IPS DF 19.7 (cell line): ENCODE measurements around the gene BICC1.

Experiments used
- DNase-seq: peaks from one replicate; pipeline ENCODE4 v3.0.0-alpha.2; 2013; ENCODE audit warnings: low read depth, low spot score

Gene BICC1

GRCh38 chr10:58700591-58700990 lies 187.9 kb downstream of the BICC1 start:
- DNase-seq, result no peak

DNA sequence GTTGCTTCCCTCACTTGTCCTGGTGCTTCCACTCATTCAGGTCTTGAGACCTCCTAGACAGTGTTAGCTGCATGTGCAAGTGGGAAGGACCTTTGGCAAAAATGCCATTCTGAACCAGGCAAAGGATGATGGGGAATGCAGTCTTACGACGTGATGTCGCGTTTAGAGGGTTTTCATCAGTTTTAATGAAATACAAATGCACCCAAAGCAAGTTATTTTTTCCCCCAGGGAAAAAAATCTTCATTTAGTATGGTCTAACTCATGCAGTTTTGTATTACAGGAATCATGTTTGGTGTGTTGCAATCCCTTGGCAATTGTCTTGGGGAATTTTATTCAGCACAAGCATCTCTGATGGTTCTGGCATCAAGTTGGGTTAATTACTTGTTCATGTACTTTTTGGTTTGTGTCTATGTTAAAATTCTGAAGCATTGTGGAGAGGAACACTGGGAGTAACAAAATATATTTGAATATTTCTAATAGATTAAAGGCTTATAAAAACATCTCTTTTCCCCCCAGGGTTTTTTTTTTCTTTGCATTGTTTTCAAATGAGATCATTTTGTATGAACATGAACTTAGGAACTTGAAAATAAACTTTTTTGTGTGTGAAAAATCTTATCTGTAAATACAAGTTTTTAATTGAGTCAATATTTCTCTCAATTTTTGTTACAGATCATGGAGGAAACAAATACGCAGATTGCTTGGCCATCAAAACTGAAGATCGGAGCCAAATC lies 188.9 kb downstream of the BICC1 start:
- DNase-seq, result no peak

- no peak for DNase-seq
Observed at GRCh38 chr10:58704226-58704625, 191.6 kb downstream of the BICC1 start.

DNA sequence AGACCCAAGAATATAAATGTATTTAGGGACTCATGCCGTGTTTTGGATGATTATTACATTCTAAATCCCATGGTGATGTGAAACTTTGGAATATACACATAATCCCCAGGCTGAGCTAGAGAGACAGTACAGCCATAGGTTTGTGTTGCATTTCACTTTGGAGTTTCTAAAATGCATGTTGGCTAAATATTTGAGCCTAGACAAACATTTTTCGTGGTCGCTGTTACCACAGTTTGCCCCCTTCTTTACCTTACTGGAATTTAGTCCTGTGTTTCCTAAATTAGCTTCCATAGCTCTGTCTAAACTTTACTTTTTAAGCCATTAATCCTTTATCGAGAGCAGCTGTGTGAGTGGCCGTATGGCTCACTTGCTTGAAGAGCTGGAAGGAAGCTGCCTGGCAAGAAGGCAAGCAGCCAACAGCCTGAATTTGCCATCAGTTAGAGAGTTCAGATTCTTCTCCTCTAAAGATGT lies 192.0 kb downstream of the BICC1 start:
- no peak for DNase-seq

GRCh38 chr10:58706836-58707235 lies 194.2 kb downstream of the BICC1 start:
- DNase-seq, result no peak

DNA sequence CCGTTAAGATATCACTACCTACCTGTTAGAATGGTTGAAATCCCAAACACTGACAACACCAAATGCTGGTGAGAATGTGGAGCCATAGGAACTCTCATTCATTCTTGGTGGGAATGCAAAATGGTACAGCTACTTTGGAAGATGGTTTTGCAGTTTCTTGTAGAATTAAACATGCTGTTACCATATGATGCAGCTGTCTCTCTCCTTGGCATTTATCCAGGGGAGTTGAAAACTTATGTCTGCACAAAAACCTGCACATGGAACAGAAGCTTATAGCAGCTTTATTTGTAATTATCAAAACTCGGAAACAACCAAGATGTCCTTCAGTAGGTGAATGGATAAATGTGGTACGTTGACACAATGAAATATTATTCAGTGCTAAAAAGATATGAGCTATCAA lies 199.5 kb downstream of the BICC1 start:
- no peak for DNase-seq

DNA sequence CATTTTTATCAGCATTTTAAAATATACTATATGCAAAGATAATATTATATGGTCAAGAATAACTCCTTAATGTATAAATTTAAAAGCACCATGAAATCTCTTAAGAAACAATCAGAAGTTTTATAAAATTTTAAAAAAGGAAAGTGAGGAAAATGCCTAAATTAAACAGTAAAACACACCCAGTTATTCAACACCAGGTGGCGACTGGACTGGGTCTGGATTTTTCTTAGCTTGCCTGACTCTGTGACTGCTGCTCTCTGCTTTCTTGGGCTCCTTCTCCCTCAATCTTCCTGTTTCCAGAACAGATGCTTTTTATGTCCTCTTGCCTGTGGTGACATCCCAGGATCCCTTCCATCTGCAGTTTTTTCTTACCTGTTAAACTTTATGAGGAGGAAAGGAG lies 200.3 kb downstream of the BICC1 start:
- no peak for DNase-seq

DNA sequence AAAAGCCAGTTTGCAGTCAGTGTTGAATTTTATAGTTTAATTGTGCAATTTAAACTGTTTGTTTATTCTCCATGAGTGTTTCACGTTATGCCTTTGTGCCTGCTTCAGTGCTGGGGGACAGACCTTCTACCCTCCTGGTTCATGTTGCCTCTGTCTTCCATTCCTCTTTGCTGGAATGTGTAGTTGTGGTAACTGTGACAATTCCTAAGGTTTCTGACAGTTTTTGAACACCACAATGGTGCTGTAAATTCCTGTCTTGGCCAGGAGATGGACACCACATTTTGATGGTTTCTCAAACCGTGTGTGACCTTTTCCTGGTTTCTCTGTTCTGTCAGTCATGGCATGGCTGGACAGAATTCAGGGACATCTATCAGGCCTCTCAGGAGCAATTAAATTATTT lies 201.7 kb downstream of the BICC1 start:
- DNase-seq, result no peak

GRCh38 chr10:58715061-58715460 lies 202.4 kb downstream of the BICC1 start:
- DNase-seq, result no peak

DNA sequence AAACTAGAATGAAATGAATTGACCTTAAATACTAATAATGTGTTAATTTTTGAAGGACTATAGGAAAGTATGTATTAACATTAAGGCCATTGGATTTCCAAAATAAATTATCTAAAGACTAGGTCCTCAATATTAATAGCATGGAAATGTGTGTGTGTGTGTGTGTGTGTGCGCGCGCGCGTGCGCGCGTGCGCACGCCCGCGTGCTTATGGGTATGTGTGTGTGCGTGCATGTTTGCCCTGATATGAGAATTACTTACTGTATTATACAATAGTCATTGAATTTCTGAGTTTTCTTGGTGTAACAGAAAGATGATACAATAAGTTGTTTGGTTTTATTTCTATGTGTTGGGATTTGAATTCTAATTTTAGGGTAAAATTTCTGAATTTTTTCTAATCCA lies 205.9 kb downstream of the BICC1 start:
- DNase-seq, result no peak

DNA sequence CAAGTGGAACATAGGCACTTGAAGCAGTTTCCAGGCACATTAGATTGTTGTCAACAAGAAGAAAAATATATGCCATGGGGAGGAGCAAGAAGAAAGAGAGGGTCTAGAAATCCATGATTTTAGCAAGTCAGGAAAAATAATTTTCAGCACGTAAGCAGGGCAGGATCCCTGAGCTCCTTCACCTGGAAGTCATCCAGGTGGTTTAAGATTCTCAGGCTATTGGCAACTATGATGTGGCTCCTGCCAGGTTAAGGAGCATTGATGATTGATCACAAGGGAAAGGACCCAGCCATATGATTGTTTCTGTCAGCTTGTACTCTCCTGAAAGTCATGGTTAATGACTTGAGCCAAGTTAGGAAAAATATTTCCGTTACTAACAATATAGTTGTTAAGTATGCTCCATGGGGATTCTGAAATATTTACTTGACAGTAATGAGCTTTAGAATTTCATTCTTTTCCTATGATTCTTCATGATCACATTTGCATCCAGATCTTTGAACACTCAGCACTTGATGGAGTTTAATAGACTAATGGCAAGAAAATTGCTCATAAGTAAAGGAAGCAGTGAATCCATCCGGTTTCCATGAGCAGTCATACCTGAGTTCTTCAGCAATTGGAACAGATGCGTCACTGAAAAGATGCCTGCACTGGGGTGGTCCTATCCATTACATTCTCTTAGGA lies 209.1 kb downstream of the BICC1 start:
- DNase-seq, result no peak

DNA sequence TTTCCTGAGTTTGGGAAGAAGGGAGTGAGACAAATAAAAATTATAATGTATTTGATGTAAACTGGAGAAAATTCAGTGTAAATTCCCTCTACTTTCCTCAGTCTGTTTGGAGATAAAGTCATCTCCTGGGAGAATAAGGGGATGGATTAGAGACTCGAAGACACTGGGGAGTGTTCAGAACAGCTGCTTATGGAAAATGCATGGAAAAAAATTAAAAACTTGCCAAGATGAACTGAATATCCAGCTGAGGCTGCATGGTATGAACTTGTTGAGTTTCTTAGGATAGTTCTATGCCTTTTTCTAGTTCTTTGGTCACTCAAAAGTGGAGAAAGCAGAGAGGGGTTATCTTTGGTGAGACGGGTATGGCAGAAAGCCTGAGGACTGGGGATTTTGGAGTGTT lies 210.5 kb downstream of the BICC1 start:
- DNase-seq, result no peak

GRCh38 chr10:58723966-58724365 lies 211.3 kb downstream of the BICC1 start:
- DNase-seq, result no peak

DNA sequence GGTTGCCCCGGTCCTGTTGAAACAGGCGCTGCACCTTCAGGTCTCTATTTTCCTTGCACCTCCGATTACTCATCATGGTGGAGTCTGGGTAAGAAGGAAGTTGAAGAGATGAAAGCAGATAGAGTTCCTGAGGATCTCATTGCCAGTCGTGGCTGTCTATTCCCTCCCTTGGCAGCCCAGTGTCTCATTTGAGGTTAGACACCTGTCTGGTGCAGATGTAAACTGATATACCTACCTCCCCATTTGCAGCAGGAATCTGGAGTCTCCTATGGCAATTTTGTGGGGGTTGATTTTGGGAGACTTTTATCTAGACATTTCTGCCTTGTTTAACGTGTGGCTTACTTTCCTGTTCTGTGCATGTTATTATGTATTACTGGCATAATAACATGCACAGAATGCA lies 212.1 kb downstream of the BICC1 start:
- no peak for DNase-seq

- no peak for DNase-seq
Observed at GRCh38 chr10:58725901-58726300, 213.2 kb downstream of the BICC1 start.

GRCh38 chr10:58727633-58728032 lies 215.0 kb downstream of the BICC1 start:
- no peak for DNase-seq

DNA sequence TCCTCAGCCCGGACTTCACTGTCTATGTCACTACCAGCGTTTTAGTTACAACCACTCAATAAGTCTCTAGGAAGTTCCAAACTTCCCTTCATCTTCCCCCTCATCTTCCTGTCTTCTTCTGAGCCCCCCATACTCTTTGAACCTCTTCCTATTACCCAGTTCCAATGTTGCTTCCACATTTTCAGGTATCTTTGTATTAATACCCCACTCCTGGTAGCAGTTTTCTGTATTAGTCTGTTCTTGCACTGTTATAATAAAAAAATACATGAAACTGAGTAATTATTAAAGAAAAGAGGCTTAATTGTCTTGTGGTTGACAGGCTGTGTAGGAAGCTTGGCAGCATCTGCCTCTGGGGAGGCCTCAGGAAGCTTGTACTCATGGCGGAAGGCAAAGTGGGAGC lies 218.6 kb downstream of the BICC1 start:
- DNase-seq, result no peak

DNA sequence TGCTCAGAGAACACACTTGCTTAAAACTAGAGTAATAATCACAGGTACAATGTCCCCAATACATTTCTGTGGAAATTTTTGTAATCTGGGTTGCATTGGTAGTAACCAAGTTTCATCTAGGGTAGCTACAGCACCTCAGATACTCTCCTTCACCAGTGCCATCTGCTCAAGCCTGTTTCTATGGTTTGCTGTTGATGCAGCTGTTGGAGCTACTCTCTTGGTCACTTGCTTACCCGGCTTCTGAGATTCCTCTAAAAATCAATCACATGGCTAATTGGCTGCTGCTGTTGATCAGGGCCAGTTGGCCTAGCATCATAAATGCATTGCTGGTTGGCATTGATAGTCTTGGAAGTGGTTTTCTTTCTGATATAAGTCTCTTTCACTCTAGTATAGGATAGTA lies 220.8 kb downstream of the BICC1 start:
- DNase-seq, result no peak

DNA sequence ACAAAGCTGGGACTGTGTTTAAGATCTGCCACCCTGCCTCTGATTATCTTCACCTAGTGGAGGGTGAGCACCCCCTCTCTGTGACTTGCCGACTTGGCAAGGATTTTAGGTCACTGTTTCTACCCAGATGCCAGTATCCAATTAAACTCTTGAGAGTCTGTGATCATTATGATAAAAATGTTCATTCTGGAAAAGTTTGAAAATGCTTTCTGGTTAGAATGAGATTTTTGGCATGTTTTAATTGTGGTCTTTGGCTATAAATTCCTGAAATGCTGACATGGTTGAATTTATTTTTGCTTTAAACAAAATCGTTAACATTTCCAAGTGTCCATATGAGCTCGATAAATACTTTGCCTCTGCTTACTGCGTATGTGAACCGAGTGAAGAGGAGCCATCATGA lies 221.4 kb downstream of the BICC1 start:
- no peak for DNase-seq

- no peak for DNase-seq
Observed at GRCh38 chr10:58734664-58735063, 222.0 kb downstream of the BICC1 start.

DNA sequence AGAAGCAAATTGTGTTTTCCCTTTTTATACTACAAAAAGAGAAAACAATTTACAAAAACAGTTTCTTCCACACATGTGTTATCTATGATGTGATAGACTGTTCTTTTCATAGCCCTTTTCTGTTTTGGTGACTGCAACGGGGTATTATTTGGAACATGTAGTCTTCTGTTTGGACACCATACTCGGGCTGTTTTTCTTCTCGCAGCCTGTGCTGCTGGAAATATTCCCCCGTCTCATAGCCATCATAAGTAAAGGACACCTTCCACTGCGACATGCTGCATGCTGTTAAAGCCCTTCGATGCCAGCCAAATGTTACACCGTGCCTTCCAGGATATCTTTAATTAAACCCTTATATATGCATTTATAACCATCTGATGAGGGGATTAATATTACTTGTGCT lies 222.4 kb downstream of the BICC1 start:
- no peak for DNase-seq

DNA sequence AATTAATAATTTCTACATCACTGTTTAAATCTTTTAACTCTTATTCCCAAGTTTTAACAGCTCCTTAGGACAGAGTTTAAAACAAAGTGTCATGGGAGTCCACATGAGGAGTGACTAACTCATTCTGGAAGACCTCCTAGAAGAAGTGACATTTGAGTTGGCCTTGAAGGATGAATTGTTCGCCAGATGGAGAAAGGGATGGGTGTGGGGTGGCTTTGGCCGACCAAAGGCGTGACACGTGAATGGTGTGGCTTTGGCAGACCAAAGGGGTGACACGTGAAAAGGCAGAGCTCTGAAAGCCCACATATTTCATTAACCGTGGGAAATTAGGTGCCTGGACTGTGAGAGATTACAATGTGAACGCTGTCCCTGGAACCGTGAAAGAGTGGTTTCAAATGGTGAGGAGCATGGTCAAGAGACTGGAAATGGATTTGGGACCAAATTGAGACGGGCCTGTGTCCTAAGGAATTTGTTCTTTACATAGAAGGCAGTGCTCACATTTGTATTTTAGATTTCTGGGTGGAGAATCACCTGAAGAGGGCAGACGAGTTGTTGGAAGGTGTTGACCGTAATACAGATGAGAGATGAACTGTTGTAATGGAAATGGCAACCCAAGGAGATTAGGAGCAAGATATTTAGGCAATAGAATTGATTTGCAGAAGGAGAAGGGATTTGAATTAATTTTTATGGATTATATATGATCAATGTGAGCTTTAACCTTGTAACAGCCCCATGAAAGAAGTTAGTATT lies 228.1 kb downstream of the BICC1 start:
- DNase-seq, result no peak

DNA sequence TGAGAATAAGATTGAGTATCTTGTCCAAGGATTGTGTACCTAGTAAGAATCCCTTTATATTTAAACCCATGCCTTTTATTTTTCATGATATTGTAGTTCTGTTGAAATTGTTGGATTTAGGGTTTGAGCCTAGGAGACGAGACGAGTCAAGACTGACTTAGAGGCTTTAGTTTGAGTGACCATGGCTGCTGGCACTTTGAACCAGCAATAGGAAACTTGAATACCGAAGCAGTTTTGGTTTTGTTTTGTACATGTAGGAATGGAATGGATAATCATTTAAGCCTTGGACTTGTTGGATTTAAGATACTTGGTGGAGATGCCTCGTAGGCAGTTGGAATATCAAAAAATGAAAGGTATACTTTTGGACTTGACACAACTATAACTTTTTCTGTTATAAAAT lies 229.0 kb downstream of the BICC1 start:
- DNase-seq, result no peak
